Panc1 (cell line): ENCODE measurements around the gene MVD.

Experiments
- CTCF ChIP-seq: fragments of 450-650 bp; IDR thresholded peaks from 2 replicates; pipeline ENCODE4 v1.5.1; 2017; ENCODE audit warnings: mild to moderate bottlenecking
- POLR2AphosphoS5 ChIP-seq: IDR thresholded peaks from 2 replicates; pipeline ENCODE4 v1.6.1; 2012; ENCODE audit warnings: mild to moderate bottlenecking, low read depth, low read length, moderate library complexity
- REST ChIP-seq, 2 experiments: IDR thresholded peaks; 2 replicates each; pipeline ENCODE4 v1.6.1; 2011 to 2012; ENCODE audit warnings: low read depth in 2 of 2, control low read depth in 1 of 2, low read length in 1 of 2, mild to moderate bottlenecking in 1 of 2, moderate library complexity in 1 of 2; ENCODE audit not compliant: insufficient read depth in 1 of 2
- SIN3A ChIP-seq: IDR thresholded peaks from 2 replicates; pipeline ENCODE4 v1.6.1; 2012; ENCODE audit warnings: low read depth, mild to moderate bottlenecking, low read length, moderate library complexity, borderline replicate concordance; ENCODE audit not compliant: insufficient read depth

GRCh38 chr16:88617268-88618031, 45.4 kb downstream of the MVD start:
- no peak for TF ChIP-seq CTCF
- TF ChIP-seq SIN3A = no peak
- TF ChIP-seq REST (IDR thresholded peaks at IDR 0.05; ENCODE audit: insufficient read depth in 1 of 2, low read depth in 2 of 2, low read length in 1 of 2) = no peak
- no peak for TF ChIP-seq POLR2AphosphoS5
